ENCODE results near the gene PRX. TPM values are rescaled to one million over a fixed set of nuclear protein-coding genes. Genes with fewer than 3 reads are reported as not detected.

Gene PRX
- total and polyA plus RNA-seq, 4 donors, result 0.03 to 1.0 (median 0.52) TPM

DNA sequence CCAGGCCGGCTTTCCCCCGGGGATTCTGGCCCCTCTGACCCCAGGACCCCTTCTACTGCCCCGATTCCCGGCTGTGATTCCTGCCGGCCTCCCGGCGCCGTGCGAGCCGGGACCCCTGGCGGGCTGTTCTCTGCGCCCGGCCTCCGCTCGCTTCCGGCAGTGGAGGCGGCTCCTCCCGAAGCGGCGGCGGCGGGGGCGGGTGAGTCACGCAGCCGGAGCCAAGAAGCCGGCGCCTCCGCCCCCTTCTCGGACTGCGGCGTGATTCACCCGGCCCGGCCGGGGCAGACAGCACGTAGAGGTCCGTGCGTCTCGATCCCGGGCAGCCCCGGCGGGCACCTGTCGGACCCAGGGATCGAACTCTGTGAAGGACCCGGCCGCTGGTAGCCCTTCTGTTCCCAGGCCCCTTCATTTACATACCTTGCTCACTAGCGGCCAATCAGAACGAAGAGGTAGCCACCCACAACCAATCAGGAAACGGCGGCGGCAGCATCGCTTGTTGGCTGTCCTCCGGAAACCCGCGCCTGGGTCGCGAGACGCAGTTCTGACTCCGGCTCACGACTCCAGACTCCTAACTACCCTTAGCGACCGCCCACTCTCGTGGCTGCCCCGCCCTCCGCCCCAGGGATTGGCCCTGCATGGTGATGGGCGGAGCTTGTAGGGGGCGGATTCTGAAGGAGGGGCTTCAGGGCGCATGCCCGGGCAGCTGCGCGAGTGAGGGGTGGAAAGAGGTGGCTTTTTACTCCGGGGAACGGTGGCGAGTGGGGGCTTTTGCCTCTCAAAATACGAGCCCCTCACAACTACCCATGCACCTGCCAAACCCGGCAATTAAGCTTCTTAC is 12.5 kb upstream of the PRX start, which contains the start of gene SERTAD1:
SERTAD1 (minus strand) TSS at position 543 of the 838 bp plus-strand sequence. CDS start 2,446 bp downstream, outside the sequence.
- H3K27me3 ChIP-seq (ENCODE audit: control insufficient read depth in 4 of 4, insufficient read depth in 4 of 4, low read length in 3 of 4), result no peaks in the 10 kb centered on the region
- peaks cover 0 to 16% (median 9%) of the 10 kb centered on the region in 4 donors for H3K4me1 ChIP-seq (ENCODE audit: control insufficient read depth in 4 of 4, insufficient read depth in 4 of 4, low read length in 3 of 4)
- TF ChIP-seq, protein P1, sequence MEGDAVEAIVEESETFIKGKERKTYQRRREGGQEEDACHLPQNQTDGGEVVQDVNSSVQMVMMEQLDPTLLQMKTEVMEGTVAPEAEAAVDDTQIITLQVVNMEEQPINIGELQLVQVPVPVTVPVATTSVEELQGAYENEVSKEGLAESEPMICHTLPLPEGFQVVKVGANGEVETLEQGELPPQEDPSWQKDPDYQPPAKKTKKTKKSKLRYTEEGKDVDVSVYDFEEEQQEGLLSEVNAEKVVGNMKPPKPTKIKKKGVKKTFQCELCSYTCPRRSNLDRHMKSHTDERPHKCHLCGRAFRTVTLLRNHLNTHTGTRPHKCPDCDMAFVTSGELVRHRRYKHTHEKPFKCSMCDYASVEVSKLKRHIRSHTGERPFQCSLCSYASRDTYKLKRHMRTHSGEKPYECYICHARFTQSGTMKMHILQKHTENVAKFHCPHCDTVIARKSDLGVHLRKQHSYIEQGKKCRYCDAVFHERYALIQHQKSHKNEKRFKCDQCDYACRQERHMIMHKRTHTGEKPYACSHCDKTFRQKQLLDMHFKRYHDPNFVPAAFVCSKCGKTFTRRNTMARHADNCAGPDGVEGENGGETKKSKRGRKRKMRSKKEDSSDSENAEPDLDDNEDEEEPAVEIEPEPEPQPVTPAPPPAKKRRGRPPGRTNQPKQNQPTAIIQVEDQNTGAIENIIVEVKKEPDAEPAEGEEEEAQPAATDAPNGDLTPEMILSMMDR (IDR thresholded peaks at IDR 0.05; ENCODE audit: low read depth, low read length, missing input control), result peak; percentile 39
- TF ChIP-seq RAD21 (IDR thresholded peaks at IDR 0.05), result peak; percentile 25 to 34
- TF ChIP-seq RXRA (IDR thresholded peaks at IDR 0.05), result peak; percentile 61 to 72
- TF ChIP-seq, protein P2, sequence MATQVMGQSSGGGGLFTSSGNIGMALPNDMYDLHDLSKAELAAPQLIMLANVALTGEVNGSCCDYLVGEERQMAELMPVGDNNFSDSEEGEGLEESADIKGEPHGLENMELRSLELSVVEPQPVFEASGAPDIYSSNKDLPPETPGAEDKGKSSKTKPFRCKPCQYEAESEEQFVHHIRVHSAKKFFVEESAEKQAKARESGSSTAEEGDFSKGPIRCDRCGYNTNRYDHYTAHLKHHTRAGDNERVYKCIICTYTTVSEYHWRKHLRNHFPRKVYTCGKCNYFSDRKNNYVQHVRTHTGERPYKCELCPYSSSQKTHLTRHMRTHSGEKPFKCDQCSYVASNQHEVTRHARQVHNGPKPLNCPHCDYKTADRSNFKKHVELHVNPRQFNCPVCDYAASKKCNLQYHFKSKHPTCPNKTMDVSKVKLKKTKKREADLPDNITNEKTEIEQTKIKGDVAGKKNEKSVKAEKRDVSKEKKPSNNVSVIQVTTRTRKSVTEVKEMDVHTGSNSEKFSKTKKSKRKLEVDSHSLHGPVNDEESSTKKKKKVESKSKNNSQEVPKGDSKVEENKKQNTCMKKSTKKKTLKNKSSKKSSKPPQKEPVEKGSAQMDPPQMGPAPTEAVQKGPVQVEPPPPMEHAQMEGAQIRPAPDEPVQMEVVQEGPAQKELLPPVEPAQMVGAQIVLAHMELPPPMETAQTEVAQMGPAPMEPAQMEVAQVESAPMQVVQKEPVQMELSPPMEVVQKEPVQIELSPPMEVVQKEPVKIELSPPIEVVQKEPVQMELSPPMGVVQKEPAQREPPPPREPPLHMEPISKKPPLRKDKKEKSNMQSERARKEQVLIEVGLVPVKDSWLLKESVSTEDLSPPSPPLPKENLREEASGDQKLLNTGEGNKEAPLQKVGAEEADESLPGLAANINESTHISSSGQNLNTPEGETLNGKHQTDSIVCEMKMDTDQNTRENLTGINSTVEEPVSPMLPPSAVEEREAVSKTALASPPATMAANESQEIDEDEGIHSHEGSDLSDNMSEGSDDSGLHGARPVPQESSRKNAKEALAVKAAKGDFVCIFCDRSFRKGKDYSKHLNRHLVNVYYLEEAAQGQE (IDR thresholded peaks at IDR 0.05), result peak; percentile 86
- TF ChIP-seq, protein P3, sequence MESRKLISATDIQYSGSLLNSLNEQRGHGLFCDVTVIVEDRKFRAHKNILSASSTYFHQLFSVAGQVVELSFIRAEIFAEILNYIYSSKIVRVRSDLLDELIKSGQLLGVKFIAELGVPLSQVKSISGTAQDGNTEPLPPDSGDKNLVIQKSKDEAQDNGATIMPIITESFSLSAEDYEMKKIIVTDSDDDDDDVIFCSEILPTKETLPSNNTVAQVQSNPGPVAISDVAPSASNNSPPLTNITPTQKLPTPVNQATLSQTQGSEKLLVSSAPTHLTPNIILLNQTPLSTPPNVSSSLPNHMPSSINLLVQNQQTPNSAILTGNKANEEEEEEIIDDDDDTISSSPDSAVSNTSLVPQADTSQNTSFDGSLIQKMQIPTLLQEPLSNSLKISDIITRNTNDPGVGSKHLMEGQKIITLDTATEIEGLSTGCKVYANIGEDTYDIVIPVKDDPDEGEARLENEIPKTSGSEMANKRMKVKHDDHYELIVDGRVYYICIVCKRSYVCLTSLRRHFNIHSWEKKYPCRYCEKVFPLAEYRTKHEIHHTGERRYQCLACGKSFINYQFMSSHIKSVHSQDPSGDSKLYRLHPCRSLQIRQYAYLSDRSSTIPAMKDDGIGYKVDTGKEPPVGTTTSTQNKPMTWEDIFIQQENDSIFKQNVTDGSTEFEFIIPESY (IDR thresholded peaks at IDR 0.05), result peak; percentile 82
- TF ChIP-seq, protein P4, sequence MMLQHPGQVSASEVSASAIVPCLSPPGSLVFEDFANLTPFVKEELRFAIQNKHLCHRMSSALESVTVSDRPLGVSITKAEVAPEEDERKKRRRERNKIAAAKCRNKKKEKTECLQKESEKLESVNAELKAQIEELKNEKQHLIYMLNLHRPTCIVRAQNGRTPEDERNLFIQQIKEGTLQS (IDR thresholded peaks at IDR 0.05), result no peak
- peak; percentile 22 to 23 for TF ChIP-seq JUND (IDR thresholded peaks at IDR 0.05)
- TF ChIP-seq GABPA (IDR thresholded peaks at IDR 0.05 in 1 of 2, conservative IDR thresholded peaks at IDR 0.05 in 1 of 2), result peak in 1 of 2 donors; percentile 64
- TF ChIP-seq SP1 (IDR thresholded peaks at IDR 0.05), result peak; percentile 97
- TF ChIP-seq, protein P5, sequence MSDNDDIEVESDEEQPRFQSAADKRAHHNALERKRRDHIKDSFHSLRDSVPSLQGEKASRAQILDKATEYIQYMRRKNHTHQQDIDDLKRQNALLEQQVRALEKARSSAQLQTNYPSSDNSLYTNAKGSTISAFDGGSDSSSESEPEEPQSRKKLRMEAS (IDR thresholded peaks at IDR 0.05), result peak; percentile 94
- TF ChIP-seq EGR1 (IDR thresholded peaks at IDR 0.05; ENCODE audit: low read depth in 2 of 2), result peak; percentile 70 to 80
- TF ChIP-seq TAF1 (conservative IDR thresholded peaks at IDR 0.05), result peak; percentile 97
- TF ChIP-seq NR2F2 (IDR thresholded peaks at IDR 0.05), result no peak
- TF ChIP-seq FOXA1 (IDR thresholded peaks at IDR 0.05), result peak; percentile 66
- peak; percentile 46 to 48 for TF ChIP-seq HNF4A (conservative IDR thresholded peaks at IDR 0.05)
- peak; percentile 81 for TF ChIP-seq YY1 (IDR thresholded peaks at IDR 0.05)
- TF ChIP-seq HNF4G (IDR thresholded peaks at IDR 0.05), result no peak
- TF ChIP-seq FOXA2 (IDR thresholded peaks at IDR 0.05), result no peak
- H3K9ac ChIP-seq (ENCODE audit: low read depth in 1 of 2, low read length in 2 of 2), result peak within 1 kb of the TSS; percentile 76 to 87
- H3K9me3 ChIP-seq (ENCODE audit: control insufficient read depth in 4 of 4, low read length in 3 of 4), result no peaks in the 10 kb centered on the region
- under 1% methylated on average over 75 of the region's 75 CpGs for WGBS
- H3K36me3 ChIP-seq (ENCODE audit: control insufficient read depth in 4 of 4, insufficient read depth in 3 of 4, low read depth in 1 of 4, low read length in 3 of 4), result peaks cover 2 to 5% (median 4%) of the 10 kb centered on the region in 4 donors
- peak within 1 kb of the TSS; percentile 74 to 82 (median 74) for H3K4me3 ChIP-seq (ENCODE audit: low read depth in 1 of 3, low read length in 3 of 3)
- peak; percentile 100 for DNase-seq (ENCODE audit: low spot score)
- H3K27ac ChIP-seq (ENCODE audit: low read depth in 1 of 2, low read length in 2 of 2), result peak within 1 kb of the TSS; percentile 88 to 95
